Measurements from ENCODE around the gene COBLL1. TPM values are rescaled to one million over a fixed set of nuclear protein-coding genes. Genes with fewer than 3 reads are reported as not detected.

Gene COBLL1
- total and polyA plus RNA-seq, 2 of the 4 experiments (the other 2 are of a cell fraction) = 0.79 to 1.1 TPM

- TF ChIP-seq MXI1 (IDR thresholded peaks at IDR 0.05; ENCODE audit: borderline replicate concordance, low read depth, low read length) (no peak), MAZ (IDR thresholded peaks at IDR 0.05; ENCODE audit: borderline replicate concordance, low read depth, low read length) (no peak), NFE2L2 (IDR thresholded peaks at IDR 0.05; ENCODE audit: low read depth, low read length) (no peak), RFX5 (IDR thresholded peaks at IDR 0.05; ENCODE audit: low read depth, low read length) (no peak), CTCF (conservative IDR thresholded peaks at IDR 0.05; ENCODE audit: low read depth, low read length) (no peak), ELK1 (IDR thresholded peaks at IDR 0.05; ENCODE audit: borderline replicate concordance, low read depth, low read length) (no peak), SMC3 (IDR thresholded peaks at IDR 0.05; ENCODE audit: low read depth, low read length) (no peak)
- H3K9me1 ChIP-seq (ENCODE audit: insufficient read depth, low read length) = no peaks in the 10 kb centered on the region
- no peaks in the 10 kb centered on the region for H3K4me1 ChIP-seq (ENCODE audit: control insufficient read depth, insufficient read depth, low read length)
- H3K4me3 ChIP-seq (ENCODE audit: insufficient read depth, low read depth, low read length) = no peak overlapping the region
- ATAC-seq (ENCODE audit: low read depth) (no peak), DNase-seq (no peak)
- no peak overlapping the region for H4K5ac ChIP-seq (ENCODE audit: low read depth, low read length)
- H4K20me1 ChIP-seq (ENCODE audit: insufficient read depth, low read length) = no peaks in the 10 kb centered on the region
- ChIA-PET CTCF (interaction anchor here (1.2 kb wide), 1 partner anchor 21 kb away, joined by 4 read pairs; no protein-coding TSS in a partner anchor), POLR2A (ENCODE audit: unreplicated experiment) (no interaction called here)
- no peak overlapping the region for H2BK20ac ChIP-seq (ENCODE audit: low read depth, low read length)
- H3K9ac ChIP-seq (ENCODE audit: low read depth, low read length) = no peak overlapping the region
- WGBS, 2 experiments (ENCODE audit: extremely low coverage in 2 of 2, insufficient read length in 1 of 2) = no CpG with 5 or more reads among the region's 3 CpGs
- intact Hi-C loops (cut with micrococcal nuclease) (no loop called here), in situ Hi-C loops (cut with MboI; ENCODE audit: low sequenced_read_pairs) (no loop called here), dilution Hi-C loops (cut with HindIII; ENCODE audit: low sequenced_read_pairs, unreplicated experiment) (no loop called here)
- H2AFZ ChIP-seq (replicated peaks; ENCODE audit: low read length, poor library complexity) = no peak overlapping the region
- H3K56ac ChIP-seq (ENCODE audit: extremely low read depth, insufficient read depth, low read length) = no peak overlapping the region
- no TSS peak for BruUV-seq (replicated peaks)
- no peak overlapping the region for H2BK15ac ChIP-seq (ENCODE audit: low read depth, low read length)
- no peaks in the 10 kb centered on the region for H3K9me3 ChIP-seq (ENCODE audit: control insufficient read depth, insufficient read depth, low read length)
- no peak overlapping the region for H2BK5ac ChIP-seq (ENCODE audit: low read depth, low read length, poor library complexity, severe bottlenecking)
- H3K23ac ChIP-seq (ENCODE audit: low read depth, low read length) = no peak overlapping the region
- no peaks in the 10 kb centered on the region for H3K79me1 ChIP-seq (ENCODE audit: low read depth in 1 of 2, low read length in 2 of 2)
- no peak overlapping the region for H3K18ac ChIP-seq (ENCODE audit: low read depth, low read length)
- no peak overlapping the region for H2BK120ac ChIP-seq (ENCODE audit: low read depth, low read length)
- H3K36me3 ChIP-seq (ENCODE audit: control insufficient read depth, insufficient read depth, low read length) = no peaks in the 10 kb centered on the region
- no peak overlapping the region for H4K91ac ChIP-seq (ENCODE audit: insufficient read depth, low read depth, low read length)
- no peak overlapping the region for H3K4ac ChIP-seq (ENCODE audit: low read depth, low read length)
- no peak overlapping the region for H3K27ac ChIP-seq (ENCODE audit: insufficient read depth, low read length)
- no peaks in the 10 kb centered on the region for H3K27me3 ChIP-seq (ENCODE audit: control insufficient read depth, insufficient read depth, low read length)
- no peak overlapping the region for H2AK9ac ChIP-seq (replicated peaks; ENCODE audit: low read depth, low read length, poor library complexity)
- H3K4me2 ChIP-seq (ENCODE audit: low read depth, low read length) = no peak overlapping the region
- no peak overlapping the region for H2AK5ac ChIP-seq (ENCODE audit: low read depth, low read length)
- no peak overlapping the region for H3K14ac ChIP-seq (replicated peaks; ENCODE audit: low read depth, low read length)
- H4K8ac ChIP-seq (ENCODE audit: low read depth in 2 of 2, low read length in 2 of 2) = no peak overlapping the region
Measured at GRCh38 chr2:164766954-164767320, 74.7 kb downstream of the COBLL1 start.
